ENCODE measurements around the gene ARHGAP45.

- TF ChIP-seq CTCF (IDR thresholded peaks at IDR 0.05), result no peak
- no peak for TF ChIP-seq POLR2A (IDR thresholded peaks at IDR 0.05)
- TF ChIP-seq POLR2AphosphoS5 (IDR thresholded peaks at IDR 0.05), result no peak
Observed at GRCh38 chr19:1122021-1122971, 55.3 kb downstream of the ARHGAP45 start.

Measured in gastroesophageal sphincter (tissue), 3 donors.